Endothelial cell of umbilical vein (primary cell): Measurements from ENCODE around the gene IGSF9. TPM values are rescaled to one million over a fixed set of nuclear protein-coding genes. Genes with fewer than 3 reads are reported as not detected.

Experiments
- BruUV-seq: library from RNA; stranded (reverse); fragments of 400-500 nt; replicated peaks from 2 replicates; lab custom pipeline; 2021; lab: Mats Ljungman, UMichigan
- CTCF ChIA-PET: fragments of 300-600, 350-600 bp; sonication (Branson Sonifier 250); formaldehyde crosslinking; loops from one replicate; lab custom pipeline; 2021; ENCODE audit warnings: antibody characterized with exemption, inconsistent platforms; lab: Charles Lee
- POLR2A ChIA-PET: fragments of 300-600, 350-600 bp; sonication (Branson Sonifier 250); formaldehyde crosslinking; loops from one replicate; lab custom pipeline; 2021; ENCODE audit warnings: antibody characterized with exemption, inconsistent platforms; lab: Charles Lee
- DNase-seq: peaks from one replicate; pipeline ENCODE4 v3.0.0-alpha.2; 2011; ENCODE audit warnings: low read depth, low spot score
- FAIRE-seq: peaks from 2 replicates; lab custom pipeline; 2011; peaks lifted over from hg19 to GRCh38; lab: Jason Lieb, UNC
- H2AFZ ChIP-seq: 2 replicates; pipeline ENCODE4 v1.6.0; 2012; ENCODE audit warnings: low read depth, low read length, control low read depth, inconsistent platforms
- H3K27ac ChIP-seq: 2 replicates; pipeline ENCODE4 v1.5.1; 2011; ENCODE audit warnings: low read depth, mild to moderate bottlenecking, control low read depth, low read length, moderate library complexity; ENCODE audit not compliant: insufficient read depth
- H3K27me3 ChIP-seq, 2 experiments: 2 replicates each; pipeline versions ENCODE4 v1.6.0 to v1.6.1; 2011; ENCODE audit warnings: low read length in 2 of 2, mixed read lengths in 1 of 2; ENCODE audit not compliant: control insufficient read depth in 2 of 2, insufficient read depth in 2 of 2
- H3K36me3 ChIP-seq, 2 experiments: 2 replicates in 1 of 2; 3 replicates in 1 of 2; pipeline ENCODE4 v1.5.1; 2011; ENCODE audit warnings: low read length in 2 of 2, mild to moderate bottlenecking in 1 of 2, moderate library complexity in 1 of 2; ENCODE audit not compliant: control insufficient read depth in 2 of 2, insufficient read depth in 2 of 2; ENCODE audit errors: extremely low read depth in 1 of 2
- H3K4me1 ChIP-seq: 3 replicates; pipeline ENCODE4 v1.5.1; 2011; ENCODE audit warnings: mild to moderate bottlenecking, low read length; ENCODE audit not compliant: control insufficient read depth, insufficient read depth; ENCODE audit errors: extremely low read depth
- H3K4me2 ChIP-seq: 2 replicates; pipeline ENCODE4 v1.6.1; 2011; ENCODE audit warnings: low read length, control low read depth, mixed read lengths; ENCODE audit not compliant: insufficient read depth
- H3K4me3 ChIP-seq, 3 experiments: fragments of 200-600 bp in 1 of 3; sonication (generic), shearing (Covaris generic) in 1 of 3; replicated peaks in 1 of 3; 2 replicates each; pipeline ENCODE4 v1.5.1; 2011 to 2016; ENCODE audit warnings: control low read depth in 3 of 3, low read length in 3 of 3, mild to moderate bottlenecking in 2 of 3, inconsistent platforms in 1 of 3, low read depth in 1 of 3, moderate library complexity in 1 of 3; ENCODE audit not compliant: insufficient read depth in 1 of 3
- H3K79me2 ChIP-seq: 2 replicates; pipeline ENCODE4 v1.6.0; 2012; ENCODE audit warnings: low read length, inconsistent platforms; ENCODE audit not compliant: control insufficient read depth, insufficient read depth
- H3K9ac ChIP-seq: replicated peaks from 2 replicates; pipeline ENCODE3; 2011; ENCODE audit warnings: low read length, control low read depth; ENCODE audit not compliant: insufficient read depth; ENCODE audit errors: extremely low read depth
- H3K9me1 ChIP-seq: replicated peaks from 3 replicates; pipeline ENCODE4 v1.6.0; 2011; ENCODE audit warnings: mild to moderate bottlenecking, low read length; ENCODE audit not compliant: control insufficient read depth, insufficient read depth; ENCODE audit errors: extremely low read depth
- H3K9me3 ChIP-seq: replicated peaks from 2 replicates; pipeline ENCODE4 v1.5.1; 2012; ENCODE audit warnings: low read length, inconsistent platforms; ENCODE audit not compliant: control insufficient read depth, insufficient read depth
- H4K20me1 ChIP-seq: replicated peaks from 2 replicates; pipeline ENCODE3; 2011; ENCODE audit warnings: mild to moderate bottlenecking, low read length; ENCODE audit not compliant: control insufficient read depth, insufficient read depth; ENCODE audit errors: extremely low read depth
- CTCF ChIP-seq, 2 donors: IDR thresholded peaks; 1 replicate in 1 of 2; 2 replicates in 1 of 2; pipeline ENCODE4 v1.5.1; 2011; ENCODE audit warnings: low read length in 2 of 2, mild to moderate bottlenecking in 2 of 2, moderate library complexity in 2 of 2, control low read depth in 1 of 2, inconsistent platforms in 1 of 2, low read depth in 1 of 2; ENCODE audit not compliant: insufficient read depth in 1 of 2; ENCODE audit errors: extremely low read depth in 1 of 2
- EZH2 ChIP-seq: IDR thresholded peaks from 2 replicates; pipeline ENCODE4 v1.6.1; 2012; ENCODE audit warnings: borderline replicate concordance, low read depth, mild to moderate bottlenecking, moderate library complexity, low read length, inconsistent platforms; ENCODE audit not compliant: severe bottlenecking
- FOS ChIP-seq: IDR thresholded peaks from 2 replicates; pipeline ENCODE4 v1.6.1; 2011; ENCODE audit warnings: mild to moderate bottlenecking, low read length, moderate library complexity, borderline replicate concordance; ENCODE audit not compliant: insufficient read depth
- GATA2 ChIP-seq: IDR thresholded peaks from 2 replicates; pipeline ENCODE4 v1.7.0; 2011; ENCODE audit warnings: low read depth, mild to moderate bottlenecking, moderate library complexity, mixed read lengths, low read length; ENCODE audit not compliant: insufficient read length, insufficient read depth
- JUN ChIP-seq: IDR thresholded peaks from 2 replicates; pipeline ENCODE4 v1.6.1; 2011; ENCODE audit warnings: borderline replicate concordance, low read depth; ENCODE audit not compliant: insufficient read length, insufficient read depth
- MAX ChIP-seq: IDR thresholded peaks from 2 replicates; pipeline ENCODE4 v1.6.1; 2011; ENCODE audit not compliant: insufficient read depth, insufficient read length
- MYC ChIP-seq: IDR thresholded peaks from one replicate; pipeline ENCODE4 v1.6.1; 2011; ENCODE audit warnings: mild to moderate bottlenecking, low read depth, low read length
- POLR2A ChIP-seq: IDR thresholded peaks from 2 replicates; pipeline ENCODE4 v1.6.1; 2012; ENCODE audit warnings: low read depth, mild to moderate bottlenecking, control low read depth, low read length
- POLR2AphosphoS5 ChIP-seq: IDR thresholded peaks from 2 replicates; pipeline ENCODE4 v1.6.1; 2012; ENCODE audit warnings: low read depth, mild to moderate bottlenecking, control low read depth, low read length, moderate library complexity; ENCODE audit not compliant: insufficient read depth
- dilution Hi-C: fragments of 300-500 bp; cut with MboI; formaldehyde crosslinking; loops from one replicate; pipeline ENCODE4 v1.15.0; 2019; ENCODE audit warnings: low sequenced_read_pairs; ENCODE audit not compliant: extremely low pct_ligation_motif_present
- intact Hi-C: fragments of 100-400 bp; cut with micrococcal nuclease; formaldehyde crosslinking; loops from one replicate; pipeline ENCODE4 v1.10.0; 2022
- polyA plus RNA-seq, 4 experiments: library from polyadenylated mRNA; depleted of rRNA in 3 of 4; stranded (reverse) in 3 of 4; unstranded in 1 of 4; fragments of >200 nt; gene quantifications; 2 replicates each; pipeline versions ENCODE4 v1.2.1 to v1.2.3, GENCODE V29; 2011 to 2012; ENCODE audit warnings: missing spikeins in 1 of 4
- total RNA-seq: library from RNA; stranded (reverse); gene quantifications from 2 replicates; pipeline ENCODE4 v1.2.3, GENCODE V29; 2021

IGSF9 gene
- total and polyA plus RNA-seq, 2 donors (not counting 3 experiments of a cell fraction or from before 2014, with no cell fraction given), result 0.15 TPM

- peaks cover 29% of the 10 kb centered on the region for H3K4me1 ChIP-seq
- no peak for DNase-seq
- peak; percentile 28 for FAIRE-seq
- peaks cover 9 to 24% of the 10 kb centered on the region in 2 experiments for H3K36me3 ChIP-seq
- no peaks in the 10 kb centered on the region for H3K27me3 ChIP-seq
- no peaks in the 10 kb centered on the region for H3K9me1 ChIP-seq
- peak overlapping the region; percentile 100 for H3K9ac ChIP-seq
- dilution Hi-C loops (no loop called here), intact Hi-C loops (loop anchor here (1.0 to 10.0 kb wide), 5 partner anchors 31 to 1908 kb away; no protein-coding TSS in a partner anchor)
- no peaks in the 10 kb centered on the region for H4K20me1 ChIP-seq
- TF ChIP-seq FOS, result no peak
- no peak for TF ChIP-seq GATA2
- TF ChIP-seq POLR2A, result no peak
- TF ChIP-seq MYC, result no peak
- no peak for TF ChIP-seq MAX
- no peak for TF ChIP-seq EZH2
- TF ChIP-seq JUN, result no peak
- no peak for TF ChIP-seq POLR2AphosphoS5
- TF ChIP-seq CTCF (IDR thresholded peaks at IDR 0.05; ENCODE audit: extremely low read depth in 1 of 2, insufficient read depth in 1 of 2, low read depth in 1 of 2, low read length in 2 of 2), result no peak
- POLR2A ChIA-PET, result interaction anchor here (1.0 to 1.5 kb wide), 3 partner anchors 15 to 29 kb away, joined by 4 to 6 read pairs (median 5); partner anchors contain the start of gene IGSF9
- H3K79me2 ChIP-seq, result peaks cover 62% of the 10 kb centered on the region
- H2AFZ ChIP-seq, result no peak overlapping the region
- peak overlapping the region in 2 of 3 experiments; percentile 71 to 78 for H3K4me3 ChIP-seq
- H3K9me3 ChIP-seq, result no peaks in the 10 kb centered on the region
- BruUV-seq, result no TSS peak
- peak overlapping the region; percentile 85 for H3K4me2 ChIP-seq
- CTCF ChIA-PET, result interaction anchor here (1.5 to 7.5 kb wide), 5 partner anchors 8 to 142 kb away, joined by 3 to 71 read pairs (median 13); partner anchors contain the start of gene DUSP23
- peak overlapping the region; percentile 98 for H3K27ac ChIP-seq
These were observed 22.8 kb downstream of the IGSF9 start for GRCh38 chr1:159922511-159923202.
